OCI-LY1 (cell line): ENCODE measurements around the gene FDXR.

ENCODE experiments used
- H2AFZ ChIP-seq: fragments of 200-600 bp; sonication (generic), shearing (Covaris generic); 2 replicates; pipeline ENCODE4 v1.6.0; 2014; ENCODE audit warnings: antibody characterized with exemption, mild to moderate bottlenecking, low read length
- H3F3A ChIP-seq: fragments of 200-600 bp; sonication (generic), shearing (Covaris generic); 2 replicates; pipeline ENCODE4 v1.6.0; 2014; ENCODE audit warnings: mild to moderate bottlenecking, antibody characterized with exemption, low read length, moderate library complexity; ENCODE audit not compliant: insufficient read depth
- H3K27ac ChIP-seq: fragments of 200-600 bp; sonication (generic); 2 replicates; pipeline ENCODE4 v1.5.1; 2014; ENCODE audit warnings: low read length, mixed run types, mild to moderate bottlenecking, low read depth; ENCODE audit not compliant: poor library complexity, severe bottlenecking
- H3K27me3 ChIP-seq: fragments of 200-600 bp; sonication (generic); 2 replicates; pipeline ENCODE4 v1.6.0; 2014; ENCODE audit warnings: antibody characterized with exemption, mild to moderate bottlenecking, low read length, moderate library complexity; ENCODE audit not compliant: insufficient read depth
- H3K36me3 ChIP-seq: fragments of 200-600 bp; sonication (generic); 2 replicates; pipeline ENCODE4 v1.6.1; 2014; ENCODE audit warnings: mild to moderate bottlenecking, antibody characterized with exemption, low read length, moderate library complexity, mixed read lengths; ENCODE audit not compliant: insufficient read depth
- H3K4me1 ChIP-seq: fragments of 200-600 bp; sonication (generic); 2 replicates; pipeline ENCODE4 v1.5.1; 2014; ENCODE audit warnings: mild to moderate bottlenecking, low read length, moderate library complexity; ENCODE audit not compliant: insufficient read depth, severe bottlenecking
- H3K4me2 ChIP-seq: fragments of 200-600 bp; sonication (generic), shearing (Covaris generic); 2 replicates; pipeline ENCODE4 v1.6.1; 2014; ENCODE audit warnings: low read length
- H3K4me3 ChIP-seq: fragments of 200-600 bp; sonication (generic); 2 replicates; pipeline ENCODE4 v1.5.1; 2014; ENCODE audit warnings: low read length, low read depth, mild to moderate bottlenecking, mixed read lengths; ENCODE audit not compliant: poor library complexity, severe bottlenecking
- H3K79me2 ChIP-seq: fragments of 200-600 bp; shearing (Covaris generic); 2 replicates; pipeline ENCODE4 v1.6.1; 2016; ENCODE audit warnings: mixed run types, low read length, mixed read lengths; ENCODE audit not compliant: insufficient read depth
- H3K9ac ChIP-seq: fragments of 200-600 bp; sonication (generic), shearing (Covaris generic); 2 replicates; pipeline ENCODE4 v1.6.1; 2014; ENCODE audit warnings: mild to moderate bottlenecking, low read length, mixed read lengths
- H3K9me2 ChIP-seq: fragments of 200-600 bp; sonication (generic), shearing (Covaris generic); 2 replicates; pipeline ENCODE4 v1.6.1; 2014; ENCODE audit warnings: low read depth, mild to moderate bottlenecking, low read length, mixed read lengths
- H3K9me3 ChIP-seq: fragments of 200-600 bp; shearing (Covaris generic); 2 replicates; pipeline ENCODE4 v1.6.1; 2014; ENCODE audit warnings: low read length, mixed read lengths
- H4K20me1 ChIP-seq: fragments of 200-600 bp; sonication (generic), shearing (Covaris generic); 2 replicates; pipeline ENCODE4 v1.6.0; 2016; ENCODE audit warnings: mild to moderate bottlenecking, low read length; ENCODE audit not compliant: insufficient read depth
- CTCF ChIP-seq: fragments of 200-600 bp; sonication (generic), shearing (Covaris generic); IDR thresholded peaks from 2 replicates; pipeline ENCODE4 v1.5.1; 2017; ENCODE audit warnings: mild to moderate bottlenecking, antibody characterized with exemption, low read length, moderate library complexity, mixed read lengths
- EZH2 ChIP-seq: fragments of 200-600 bp; sonication (generic), shearing (Covaris generic); IDR thresholded peaks from 2 replicates; pipeline ENCODE4 v1.8.0; 2017; ENCODE audit warnings: borderline replicate concordance, mixed run types, mild to moderate bottlenecking, antibody characterized with exemption, low read length, moderate library complexity, mixed read lengths

Gene FDXR

GRCh38 chr17:74872313-74873036 lies at the start of gene FDXR:
Gene FDXR (minus strand): TSS chr17:74872994. CDS start chr17:74872944, 50 bp downstream.
- Histone ChIP-seq H3F3A (no peaks in the 10 kb centered on the region), H3K4me3 (peak within 1 kb of the TSS; percentile 78), H3K9me2 (no peaks in the 10 kb centered on the region), H4K20me1 (no peaks in the 10 kb centered on the region), H3K4me1 (peaks cover 15% of the 10 kb centered on the region), H2AFZ (no peak within 1 kb of the TSS), H3K9ac (peak within 1 kb of the TSS; percentile 86), H3K9me3 (no peaks in the 10 kb centered on the region), H3K27ac (peak within 1 kb of the TSS; percentile 34), H3K36me3 (no peaks in the 10 kb centered on the region), H3K27me3 (no peaks in the 10 kb centered on the region), H3K4me2 (peak within 1 kb of the TSS; percentile 82), H3K79me2 (no peaks in the 10 kb centered on the region)
- TF ChIP-seq CTCF (no peak), EZH2 (no peak)

DNA sequence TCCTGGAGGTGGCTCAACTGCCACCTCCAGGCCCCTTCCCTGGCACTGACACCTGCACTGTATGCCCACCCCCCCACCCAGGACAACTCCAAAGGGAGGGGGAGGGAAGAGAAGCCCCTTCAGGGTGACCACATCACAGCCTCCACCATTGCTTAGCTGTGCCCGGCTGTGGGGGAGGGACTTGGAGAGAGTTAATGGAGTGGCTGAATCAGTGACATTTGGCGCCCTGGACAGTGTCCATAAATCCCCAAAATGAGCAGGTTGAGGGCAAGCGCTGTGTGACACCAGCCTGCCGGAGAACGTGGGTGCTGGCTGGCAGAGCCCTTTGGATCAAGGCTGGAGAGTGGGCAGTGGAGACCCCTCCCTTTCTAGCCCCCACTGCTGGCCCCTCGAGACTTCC lies 49.4 kb upstream of the FDXR start:
- H3K79me2 ChIP-seq: no peaks in the 10 kb centered on the region
- no peak overlapping the region for H3K4me3 ChIP-seq
- TF ChIP-seq CTCF (no peak), EZH2 (no peak)
- no peaks in the 10 kb centered on the region for H3K36me3 ChIP-seq
- H3K9ac ChIP-seq: no peak overlapping the region
- H3K27me3 ChIP-seq: peaks cover 7% of the 10 kb centered on the region; the same call in 1 of the 2 replicates
- no peaks in the 10 kb centered on the region for H4K20me1 ChIP-seq
- H3K27ac ChIP-seq: no peak overlapping the region
- H3K4me2 ChIP-seq: no peak overlapping the region
- H3K9me2 ChIP-seq: no peaks in the 10 kb centered on the region
- H3F3A ChIP-seq: no peaks in the 10 kb centered on the region
- H3K9me3 ChIP-seq: no peaks in the 10 kb centered on the region
- H3K4me1 ChIP-seq: peaks cover 4% of the 10 kb centered on the region
- H2AFZ ChIP-seq: no peak overlapping the region

- Histone ChIP-seq H3K79me2 (no peaks in the 10 kb centered on the region), H3K9me3 (no peaks in the 10 kb centered on the region), H2AFZ (no peak overlapping the region), H4K20me1 (no peaks in the 10 kb centered on the region), H3K27me3 (peaks cover 7% of the 10 kb centered on the region; the same call in 1 of the 2 replicates), H3K9ac (no peak overlapping the region), H3K27ac (no peak overlapping the region), H3K9me2 (no peaks in the 10 kb centered on the region), H3K4me1 (peaks cover 4% of the 10 kb centered on the region), H3F3A (no peaks in the 10 kb centered on the region), H3K4me2 (no peak overlapping the region), H3K4me3 (no peak overlapping the region), H3K36me3 (no peaks in the 10 kb centered on the region)
- no peak for TF ChIP-seq EZH2
- TF ChIP-seq CTCF: no peak
Observed at GRCh38 chr17:74921769-74922168, 49.0 kb upstream of the FDXR start.
